ENCODE measurements around the gene PLEKHG4. TPM values are rescaled to one million over a fixed set of nuclear protein-coding genes. Genes with fewer than 3 reads are reported as not detected.

The PLEKHG4 gene
- total RNA-seq, 1 experiment from 2014 or later, result 15.1 TPM

GRCh38 chr16:67327743-67328142 lies 48.4 kb downstream of the PLEKHG4 start:
- Histone ChIP-seq H3K27me3 (replicated peaks) (peaks cover 10% of the 10 kb centered on the region; the same call in 1 of the 2 replicates), H3K27ac (no peak overlapping the region), H3K9me3 (replicated peaks) (no peaks in the 10 kb centered on the region), H3K36me3 (no peaks in the 10 kb centered on the region), H3K4me1 (replicated peaks) (peaks cover 8% of the 10 kb centered on the region), H3K4me3 (no peak overlapping the region)
- peak in 1 of 2 experiments; percentile 1 for DNase-seq (ENCODE audit: low read depth in 1 of 2, low spot score in 2 of 2)

GRCh38 chr16:67329901-67330300 lies 50.6 kb downstream of the PLEKHG4 start:
- Histone ChIP-seq H3K9me3 (replicated peaks) (no peaks in the 10 kb centered on the region), H3K27me3 (replicated peaks) (no peaks in the 10 kb centered on the region), H3K27ac (no peak overlapping the region), H3K36me3 (no peaks in the 10 kb centered on the region), H3K4me3 (no peak overlapping the region), H3K4me1 (replicated peaks) (peaks cover 8% of the 10 kb centered on the region)
- DNase-seq (ENCODE audit: low read depth in 1 of 2, low spot score in 2 of 2), result no peak

GRCh38 chr16:67333315-67333714 lies 54.0 kb downstream of the PLEKHG4 start:
- H3K4me1 ChIP-seq (replicated peaks), result no peaks in the 10 kb centered on the region
- H3K36me3 ChIP-seq, result no peaks in the 10 kb centered on the region
- no peaks in the 10 kb centered on the region for H3K9me3 ChIP-seq (replicated peaks)
- H3K27ac ChIP-seq, result no peak overlapping the region
- no peaks in the 10 kb centered on the region for H3K27me3 ChIP-seq (replicated peaks)
- no peak for DNase-seq (ENCODE audit: low read depth in 1 of 2, low spot score in 2 of 2)
- no peak overlapping the region for H3K4me3 ChIP-seq

- Histone ChIP-seq H3K27ac (no peak overlapping the region), H3K4me3 (no peak overlapping the region), H3K4me1 (replicated peaks) (no peaks in the 10 kb centered on the region), H3K36me3 (no peaks in the 10 kb centered on the region), H3K27me3 (replicated peaks) (no peaks in the 10 kb centered on the region), H3K9me3 (replicated peaks) (no peaks in the 10 kb centered on the region)
- DNase-seq (ENCODE audit: low read depth in 1 of 2, low spot score in 2 of 2), result no peak
Measured at GRCh38 chr16:67336116-67336515, 56.8 kb downstream of the PLEKHG4 start.

DNA sequence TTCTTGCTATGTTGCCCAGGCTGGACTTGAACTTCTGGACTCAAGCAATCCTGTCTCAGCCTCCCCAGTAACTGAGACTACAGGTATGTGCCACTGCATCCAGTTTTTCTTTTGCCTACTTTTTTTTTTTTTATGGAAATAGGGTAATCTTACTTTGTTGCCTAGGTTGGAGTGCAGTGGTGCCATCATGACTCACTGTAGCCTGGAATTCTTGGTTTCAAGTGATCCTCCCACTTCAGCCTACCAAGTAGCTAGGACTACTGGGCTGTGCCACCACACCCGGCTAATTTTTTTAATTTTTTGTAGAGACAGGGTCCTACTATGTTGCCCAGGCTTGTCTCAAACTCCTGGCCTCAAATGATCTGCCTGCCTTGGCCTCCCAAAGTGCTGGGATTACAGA lies 57.3 kb downstream of the PLEKHG4 start:
- no peak for DNase-seq (ENCODE audit: low read depth in 1 of 2, low spot score in 2 of 2)
- H3K4me1 ChIP-seq (replicated peaks), result no peaks in the 10 kb centered on the region
- no peaks in the 10 kb centered on the region for H3K9me3 ChIP-seq (replicated peaks)
- no peaks in the 10 kb centered on the region for H3K36me3 ChIP-seq
- H3K4me3 ChIP-seq, result no peak overlapping the region
- no peaks in the 10 kb centered on the region for H3K27me3 ChIP-seq (replicated peaks)
- no peak overlapping the region for H3K27ac ChIP-seq

Other genes starting within 250 kb of the PLEKHG4 start
- 18.7 and 28.8 TPM in 2 replicates for gene PHAF1, start 169.6 kb upstream of the PLEKHG4 start, total RNA-seq (2014; rRNA removed; shearing (Covaris generic))
- 34.5 and 36.1 TPM in 2 replicates for gene B3GNT9, start 128.5 kb upstream of the PLEKHG4 start, total RNA-seq (2014; rRNA removed; shearing (Covaris generic))
- 25.5 and 46.7 TPM in 2 replicates for gene TRADD, start 119.6 kb upstream of the PLEKHG4 start, total RNA-seq (2014; rRNA removed; shearing (Covaris generic))
- 11.7 and 24.2 TPM in 2 replicates for gene FBXL8, start 119.6 kb upstream of the PLEKHG4 start, total RNA-seq (2014; rRNA removed; shearing (Covaris generic))
- gene HSF4, start 114.8 kb upstream of the PLEKHG4 start, total RNA-seq (2014; rRNA removed; shearing (Covaris generic)), result 3.9 and 12.8 TPM in 2 replicates
- 24.1 and 29.7 TPM in 2 replicates for gene NOL3, start 109.0 kb upstream of the PLEKHG4 start, total RNA-seq (2014; rRNA removed; shearing (Covaris generic))
- 8.1 and 11.3 TPM in 2 replicates for gene MATCAP1, start 95.6 kb upstream of the PLEKHG4 start, total RNA-seq (2014; rRNA removed; shearing (Covaris generic))
- not detected in 2 replicates for gene EXOC3L1, start 89.4 kb upstream of the PLEKHG4 start, total RNA-seq (2014; rRNA removed; shearing (Covaris generic))
- gene E2F4, start 87.4 kb upstream of the PLEKHG4 start, total RNA-seq (2014; rRNA removed; shearing (Covaris generic)), result 77.0 and 93.8 TPM in 2 replicates
- gene ELMO3, start 80.4 kb upstream of the PLEKHG4 start, total RNA-seq (2014; rRNA removed; shearing (Covaris generic)), result 0.72 and 1.1 TPM in 2 replicates
- 38.7 and 38.9 TPM in 2 replicates for gene TMEM208, start 52.4 kb upstream of the PLEKHG4 start, total RNA-seq (2014; rRNA removed; shearing (Covaris generic))
- gene FHOD1, start 32.1 kb upstream of the PLEKHG4 start, total RNA-seq (2014; rRNA removed; shearing (Covaris generic)), result 15.8 and 18.5 TPM in 2 replicates
- gene SLC9A5, start 30.6 kb upstream of the PLEKHG4 start, total RNA-seq (2014; rRNA removed; shearing (Covaris generic)), result 1.2 and 1.6 TPM in 2 replicates
- 0.03 TPM in 1 of 2 replicates, not detected in the other for gene KCTD19, start 47.2 kb downstream of the PLEKHG4 start, total RNA-seq (2014; rRNA removed; shearing (Covaris generic))
- gene LRRC36, start 47.3 kb downstream of the PLEKHG4 start, total RNA-seq (2014; rRNA removed; shearing (Covaris generic)), result not detected in 2 replicates
- not detected in 2 replicates for gene TPPP3, start 114.0 kb downstream of the PLEKHG4 start, total RNA-seq (2014; rRNA removed; shearing (Covaris generic))
- gene ZDHHC1, start 136.9 kb downstream of the PLEKHG4 start, total RNA-seq (2014; rRNA removed; shearing (Covaris generic)), result 1.0 and 4.4 TPM in 2 replicates
- gene HSD11B2, start 151.6 kb downstream of the PLEKHG4 start, total RNA-seq (2014; rRNA removed; shearing (Covaris generic)), result not detected in 2 replicates
- gene ATP6V0D1, start 201.6 kb downstream of the PLEKHG4 start, total RNA-seq (2014; rRNA removed; shearing (Covaris generic)), result 80.5 and 83.5 TPM in 2 replicates
- not detected in 2 replicates for gene AGRP, start 204.0 kb downstream of the PLEKHG4 start, total RNA-seq (2014; rRNA removed; shearing (Covaris generic))
- 20.1 and 24.8 TPM in 2 replicates for gene RIPOR1, start 249.3 kb downstream of the PLEKHG4 start, total RNA-seq (2014; rRNA removed; shearing (Covaris generic))

Data from SJSA1 (cell line).